GM18520 (cell line): ENCODE measurements around the gene DNASE1L2.
"Not testable (repeated sequence)": the region's sequence is repeated elsewhere in the genome, so short reads cannot be mapped to it uniquely, and the experiment has no call there.

Experiments
- ATAC-seq: cut with Tn5 transposase; IDR thresholded peaks from one replicate; pipeline ENCODE4 v1.9.1; 2021; ENCODE audit not compliant: unreplicated experiment

The DNASE1L2 gene

GRCh38 chr16:2238150-2238837, 2.0 kb downstream of the DNASE1L2 start:
- ATAC-seq: no peak

GRCh38 chr16:2238838-2239675, 2.8 kb downstream of the DNASE1L2 start:
- no peak for ATAC-seq

DNA sequence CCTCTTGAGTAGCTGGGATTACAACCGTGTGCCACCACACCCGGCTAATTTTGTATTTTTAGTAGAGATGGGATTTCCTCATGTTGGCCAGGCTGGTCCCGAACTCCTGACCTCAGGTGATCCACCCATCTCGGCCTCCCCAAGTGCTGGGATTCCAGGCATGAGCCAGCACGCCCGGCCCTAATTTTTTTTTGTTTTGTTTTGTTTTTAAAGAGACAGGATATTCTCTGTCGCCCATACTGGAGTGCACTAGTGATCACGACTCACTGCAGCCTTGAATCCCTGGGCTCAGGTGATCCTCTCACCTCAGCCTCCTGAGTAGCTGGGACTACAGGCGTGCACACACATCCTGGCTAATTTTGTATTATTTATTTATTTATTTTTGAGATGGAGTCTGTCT, 4.1 kb downstream of the DNASE1L2 start:
- not testable (repeated sequence) for ATAC-seq

GRCh38 chr16:2242598-2242997, 6.4 kb downstream of the DNASE1L2 start:
- ATAC-seq: no peak

DNA sequence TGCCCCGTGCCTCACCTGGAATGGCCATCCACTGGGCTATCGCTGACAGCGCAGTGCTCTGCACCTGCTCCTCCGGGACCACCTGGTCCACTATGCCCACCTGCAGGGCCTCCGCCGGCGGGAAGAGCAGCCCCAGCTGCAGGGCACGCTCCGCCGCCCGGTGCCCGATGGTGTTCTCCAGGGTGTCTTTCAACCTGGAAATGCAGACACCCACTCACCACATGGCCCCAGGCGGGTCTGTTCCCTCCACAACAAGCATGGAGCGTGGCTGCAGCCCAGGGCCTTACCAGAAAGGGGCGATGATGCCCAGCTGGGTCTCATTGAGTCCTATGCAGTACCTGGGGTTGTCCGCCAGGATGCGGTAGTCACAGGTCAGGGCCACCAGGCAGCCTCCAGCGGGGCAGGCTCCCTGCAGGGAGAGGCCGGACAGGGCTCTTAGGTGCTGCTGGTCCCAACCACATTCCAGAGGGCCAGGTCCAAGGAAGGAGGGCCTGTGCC, 6.8 kb downstream of the DNASE1L2 start:
- ATAC-seq: no peak

DNA sequence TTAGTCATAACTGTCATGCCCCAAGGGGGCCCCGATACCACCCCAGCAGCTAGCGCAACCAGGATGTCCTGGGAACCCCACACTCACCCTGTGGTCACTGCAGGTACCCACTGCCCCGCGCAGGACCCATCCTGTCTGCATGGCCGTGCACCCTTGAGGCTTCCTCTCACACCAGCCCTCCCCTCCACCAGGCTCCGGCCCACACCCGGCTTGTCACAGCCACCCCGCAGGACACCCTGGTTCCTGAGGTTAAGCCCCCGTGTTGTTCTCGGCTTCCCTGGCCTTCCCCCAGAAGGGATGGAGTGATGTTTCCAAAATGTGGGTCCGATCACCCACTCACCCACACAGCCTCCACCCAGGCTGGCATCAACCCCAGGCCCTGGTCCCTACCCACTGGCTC, 7.5 kb downstream of the DNASE1L2 start:
- no peak for ATAC-seq

- ATAC-seq: no peak
Measured at GRCh38 chr16:2244301-2244700, 8.1 kb downstream of the DNASE1L2 start.

DNA sequence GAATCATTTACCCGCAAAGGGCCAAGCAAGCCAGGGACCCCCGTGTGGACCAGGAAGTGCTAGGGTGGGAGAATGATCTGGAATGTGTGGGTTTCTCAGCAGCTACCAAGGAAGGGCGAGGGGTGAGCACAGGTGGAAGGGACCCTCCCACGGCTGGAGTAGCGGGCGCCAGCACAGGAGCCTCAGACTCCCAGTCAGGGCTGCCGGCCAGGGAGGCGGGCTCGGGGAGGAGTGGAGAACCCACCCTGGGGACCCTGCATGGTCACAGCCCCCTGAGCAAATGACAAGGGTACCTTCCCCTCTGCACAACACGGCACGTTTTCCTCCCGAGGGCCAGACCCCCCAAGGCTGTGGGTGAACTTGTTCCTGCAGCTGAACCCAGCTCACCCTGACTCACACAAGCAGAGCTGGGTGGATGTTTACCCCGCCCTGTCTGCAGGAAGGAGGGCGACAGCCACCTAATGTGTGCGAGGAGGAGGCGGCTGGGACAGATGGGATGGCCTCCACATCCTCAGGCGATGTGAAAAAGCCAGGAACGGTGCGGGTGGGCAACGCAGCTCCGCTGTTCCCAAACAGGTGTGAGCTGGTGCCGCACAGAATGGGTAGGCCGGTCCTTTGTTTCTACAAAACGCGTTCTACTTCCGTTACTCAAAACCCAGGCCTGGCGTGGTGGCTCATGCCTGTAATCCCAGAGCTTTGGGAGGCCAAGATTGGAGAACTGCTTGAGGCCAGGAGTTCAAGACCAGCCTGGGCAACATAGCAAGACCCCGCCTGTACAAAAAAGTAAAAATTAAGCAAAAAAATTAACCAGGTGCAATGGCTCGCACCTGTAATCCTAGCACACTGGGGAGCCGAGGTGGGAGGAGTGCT, 8.9 kb downstream of the DNASE1L2 start:
- ATAC-seq: no peak

- ATAC-seq: no peak
Measured at GRCh38 chr16:2246301-2246885, 10.1 kb downstream of the DNASE1L2 start.

GRCh38 chr16:2250652-2251295, 14.5 kb downstream of the DNASE1L2 start:
- no peak for ATAC-seq

DNA sequence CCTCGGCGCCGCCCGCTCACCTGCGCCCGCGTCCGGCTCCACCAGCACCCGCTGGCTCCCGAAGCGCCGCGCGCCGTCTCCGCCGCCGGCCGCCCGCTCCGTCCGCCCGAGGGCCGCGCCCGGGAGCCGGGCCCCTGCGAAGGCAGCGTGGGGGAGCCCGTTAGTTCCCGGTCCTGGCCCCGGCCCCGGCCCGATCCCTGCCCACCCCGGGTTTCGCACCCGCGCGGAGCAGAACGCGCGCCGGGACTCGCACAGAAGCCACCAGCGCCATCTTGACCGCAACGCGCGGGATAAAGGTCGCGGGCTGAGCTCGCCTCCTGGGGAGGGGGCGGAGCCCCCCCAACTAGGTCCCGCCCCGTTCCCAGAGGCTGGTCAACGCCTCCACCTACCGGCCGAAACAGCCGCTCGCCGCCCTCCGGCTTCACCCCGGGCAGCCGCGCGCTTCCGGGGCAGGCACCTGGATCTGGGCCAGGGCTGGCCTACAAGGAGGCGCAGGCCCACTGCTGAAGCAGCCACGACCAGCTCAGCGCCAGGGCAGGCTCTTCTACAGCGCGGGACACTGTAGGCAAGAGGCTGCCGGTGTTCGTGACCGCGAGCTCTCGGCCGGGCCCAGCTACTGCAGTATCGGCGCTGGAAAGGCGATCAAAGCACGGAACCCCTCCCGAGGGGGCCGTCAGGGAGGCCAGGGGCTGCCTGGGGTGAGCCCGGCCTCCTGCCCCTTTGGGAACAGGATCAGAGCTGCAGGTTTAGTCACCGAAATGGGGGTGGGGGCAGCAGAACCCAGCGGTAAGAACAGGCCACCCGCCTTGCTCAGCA, 15.3 kb downstream of the DNASE1L2 start, which contains the start of gene ECI1:
Gene ECI1 (minus strand): TSS at position 292 of the 816 bp plus-strand sequence. CDS start 21 bp downstream, at position 271.
- ATAC-seq: peak; percentile 94

DNA sequence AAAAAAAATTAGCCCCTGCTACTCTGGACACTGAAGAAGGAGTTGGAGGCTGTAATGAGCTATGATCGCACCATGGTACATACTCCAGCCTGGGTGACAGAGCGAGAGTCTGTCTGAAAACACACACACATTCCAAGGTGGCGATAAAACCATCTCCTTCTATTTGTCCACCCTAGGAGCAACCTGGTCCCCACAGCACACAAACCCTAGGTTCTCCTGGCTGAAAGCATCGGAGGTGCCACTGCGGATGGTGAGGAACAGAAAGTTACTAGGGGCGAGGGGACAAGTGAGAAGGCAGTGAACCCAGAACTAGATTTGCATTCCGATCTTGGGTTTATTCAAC, 16.5 kb downstream of the DNASE1L2 start:
- no peak for ATAC-seq

DNA sequence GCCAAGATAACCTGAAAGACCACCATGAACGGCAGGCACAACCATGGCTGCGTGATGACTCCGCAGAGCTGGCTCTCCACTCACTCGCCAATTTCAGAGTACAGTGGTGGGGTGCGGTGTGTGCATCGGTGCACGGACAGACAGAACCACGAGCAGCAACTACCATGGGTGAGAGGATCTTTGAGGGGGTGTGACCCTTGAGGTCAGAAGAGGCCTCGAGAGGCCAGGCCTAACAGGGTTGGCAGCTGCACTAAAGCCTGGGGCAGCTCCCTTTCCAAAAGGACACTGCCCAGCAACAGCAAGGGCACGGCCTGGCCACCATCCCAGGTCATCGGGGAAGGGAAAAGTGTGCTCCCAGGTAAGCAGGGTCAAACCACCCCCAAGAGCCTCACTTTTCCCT, 17.0 kb downstream of the DNASE1L2 start:
- no peak for ATAC-seq

DNA sequence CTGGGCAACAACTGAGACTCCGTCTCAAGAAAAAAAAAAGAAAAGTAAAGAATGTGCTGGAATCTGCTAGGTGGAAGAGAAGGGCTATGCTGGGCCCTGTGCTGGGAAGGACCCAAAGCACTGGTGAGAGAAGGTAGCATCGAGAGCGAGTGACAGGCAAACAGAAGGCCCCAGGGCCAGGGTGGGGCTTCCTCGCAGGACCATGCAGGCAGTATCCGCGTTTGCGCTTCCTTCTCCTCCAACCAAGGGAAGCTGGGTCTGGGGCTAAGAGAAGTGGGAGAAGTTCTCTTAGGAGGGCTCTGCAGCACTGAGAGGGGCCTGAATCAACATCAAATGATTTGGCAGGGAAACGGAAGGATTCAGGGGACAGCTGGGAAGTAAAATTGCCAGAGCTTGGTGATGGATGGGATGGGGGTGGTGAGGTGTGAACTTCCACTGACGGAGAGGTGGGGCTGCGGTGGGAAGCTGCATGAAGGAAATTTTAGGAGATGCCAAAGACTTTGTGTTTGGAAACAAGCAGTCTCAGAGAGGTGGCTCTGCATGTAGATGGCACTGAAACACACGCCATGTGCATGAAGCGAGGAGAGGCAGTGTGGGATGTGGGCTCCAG, 20.4 kb downstream of the DNASE1L2 start:
- no peak for ATAC-seq

GRCh38 chr16:2257726-2258125, 21.5 kb downstream of the DNASE1L2 start:
- ATAC-seq: no peak

DNA sequence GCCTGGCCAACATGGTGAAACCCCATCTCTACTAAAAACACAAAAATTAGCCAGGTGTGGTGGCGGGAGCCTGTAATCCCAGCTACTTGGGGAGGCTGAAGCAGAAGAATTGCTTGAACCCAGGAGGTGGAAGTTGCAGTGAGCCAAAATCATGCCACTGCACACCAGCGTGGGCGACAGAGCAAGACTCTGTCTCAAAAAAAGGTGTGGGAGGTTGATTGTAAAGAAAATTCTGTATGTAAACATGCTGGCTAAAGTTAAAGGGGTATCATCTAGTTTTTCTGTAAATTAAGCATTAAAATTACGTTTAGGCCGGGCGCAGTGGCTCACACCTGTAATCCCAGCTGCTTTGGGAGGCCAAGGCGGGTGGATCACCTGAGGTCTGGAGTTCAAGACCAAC, 22.3 kb downstream of the DNASE1L2 start:
- not testable (repeated sequence) for ATAC-seq

GRCh38 chr16:2260250-2260649, 24.0 kb downstream of the DNASE1L2 start:
- no peak for ATAC-seq

GRCh38 chr16:2263026-2263425, 26.8 kb downstream of the DNASE1L2 start:
- ATAC-seq: not testable (repeated sequence)

DNA sequence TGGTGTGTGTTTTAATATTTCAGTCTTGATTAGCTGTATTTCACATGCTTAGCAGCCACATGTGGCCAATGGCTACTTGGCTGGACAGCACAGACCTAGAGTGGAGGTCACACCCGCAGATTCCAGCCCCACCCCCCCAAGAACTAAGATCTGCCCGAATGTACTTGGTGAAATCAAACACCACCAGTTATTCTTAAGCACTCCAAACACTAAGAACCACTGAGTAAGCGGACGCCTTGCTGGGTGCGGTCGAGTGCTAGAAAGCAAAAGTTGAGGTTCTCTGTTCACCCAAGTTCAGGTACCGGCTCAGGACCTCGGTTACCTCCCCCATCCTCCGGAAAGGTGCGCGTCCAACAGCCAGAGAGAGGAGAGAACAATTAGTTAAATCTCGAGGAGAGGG, 30.6 kb downstream of the DNASE1L2 start:
- ATAC-seq: not testable (repeated sequence)
